Neural crest cell (in vitro differentiated cells): ENCODE measurements around the gene CD82. TPM values are rescaled to one million over a fixed set of nuclear protein-coding genes. Genes with fewer than 3 reads are reported as not detected.

Source experiments
- DNase-seq: peaks from one replicate; pipeline ENCODE4 v3.0.0; 2021; ENCODE audit warnings: low read depth, mixed read lengths, low spot score
- H3K27ac Mint-ChIP-seq: one replicate; pipeline ENCODE4 v1.8.0; 2021; ENCODE audit warnings: mild to moderate bottlenecking, mixed read lengths; ENCODE audit not compliant: unreplicated experiment
- H3K27me3 Mint-ChIP-seq: 2 replicates; pipeline ENCODE4 v1.8.0; 2021; ENCODE audit warnings: low read depth, mild to moderate bottlenecking, mixed read lengths
- H3K36me3 Mint-ChIP-seq: 2 replicates; pipeline ENCODE4 v1.8.0; 2021; ENCODE audit warnings: low read depth, mild to moderate bottlenecking, mixed read lengths
- H3K4me1 Mint-ChIP-seq: 2 replicates; pipeline ENCODE4 v1.8.0; 2021; ENCODE audit warnings: mixed read lengths
- H3K4me3 Mint-ChIP-seq: one replicate; pipeline ENCODE4 v1.8.0; 2021; ENCODE audit warnings: mild to moderate bottlenecking, mixed read lengths
- H3K9me3 Mint-ChIP-seq: 2 replicates; pipeline ENCODE4 v1.8.0; 2021; ENCODE audit warnings: mixed read lengths
- CTCF ChIP-seq: fragments of 200-600 bp; sonication (generic); conservative IDR thresholded peaks from 2 replicates; pipeline ENCODE4 v1.5.0; 2021; ENCODE audit warnings: antibody characterized with exemption, mild to moderate bottlenecking
- total RNA-seq: library from RNA; stranded (reverse); gene quantifications from 2 replicates; pipeline ENCODE4 v1.2.1, GENCODE V29; 2021

Gene CD82
- total RNA-seq, 1 donor from 2014 or later, result 14.1 TPM

GRCh38 chr11:44605068-44605708 is 39.7 kb downstream of the CD82 start:
- Mint-ChIP-seq H3K36me3 (no peaks in the 10 kb centered on the region), H3K9me3 (no peaks in the 10 kb centered on the region), H3K4me3 (no peak overlapping the region), H3K27ac (no peak overlapping the region), H3K4me1 (peaks cover 35% of the 10 kb centered on the region), H3K27me3 (no peaks in the 10 kb centered on the region)
- TF ChIP-seq CTCF, result no peak
- DNase-seq, result no peak

- no peak for TF ChIP-seq CTCF
- DNase-seq, result no peak
- peaks cover 28% of the 10 kb centered on the region for H3K4me1 Mint-ChIP-seq
- no peaks in the 10 kb centered on the region for H3K36me3 Mint-ChIP-seq
- H3K9me3 Mint-ChIP-seq, result no peaks in the 10 kb centered on the region
- H3K4me3 Mint-ChIP-seq, result no peak overlapping the region
- no peaks in the 10 kb centered on the region for H3K27me3 Mint-ChIP-seq
- no peak overlapping the region for H3K27ac Mint-ChIP-seq
These were observed 40.5 kb downstream of the CD82 start for GRCh38 chr11:44605965-44606364.

GRCh38 chr11:44606472-44606871 is 41.0 kb downstream of the CD82 start:
- Mint-ChIP-seq H3K4me3 (no peak overlapping the region), H3K36me3 (no peaks in the 10 kb centered on the region), H3K9me3 (no peaks in the 10 kb centered on the region), H3K4me1 (peaks cover 26% of the 10 kb centered on the region), H3K27ac (no peak overlapping the region), H3K27me3 (no peaks in the 10 kb centered on the region)
- no peak for DNase-seq
- no peak for TF ChIP-seq CTCF

GRCh38 chr11:44607319-44607962 is 42.0 kb downstream of the CD82 start:
- Mint-ChIP-seq H3K27ac (no peak overlapping the region), H3K27me3 (no peaks in the 10 kb centered on the region), H3K9me3 (no peaks in the 10 kb centered on the region), H3K4me3 (no peak overlapping the region), H3K4me1 (peaks cover 26% of the 10 kb centered on the region), H3K36me3 (no peaks in the 10 kb centered on the region)
- DNase-seq, result no peak
- TF ChIP-seq CTCF, result no peak

GRCh38 chr11:44607987-44608386 is 42.5 kb downstream of the CD82 start:
- Mint-ChIP-seq H3K9me3 (no peaks in the 10 kb centered on the region), H3K27me3 (no peaks in the 10 kb centered on the region), H3K36me3 (no peaks in the 10 kb centered on the region), H3K4me1 (peaks cover 21% of the 10 kb centered on the region), H3K27ac (peak overlapping the region; percentile 37), H3K4me3 (no peak overlapping the region)
- no peak for DNase-seq
- TF ChIP-seq CTCF, result no peak
